Measurements from ENCODE around the gene RFPL1.
A peak's percentile ranks its signal among the peaks of the same experiment; 100 is the strongest.

RFPL1 gene

GRCh38 chr22:29442976-29443375, 4.6 kb downstream of the RFPL1 start:
- no peak for DNase-seq (ENCODE audit: low read depth in 1 of 2, low spot score in 1 of 2)

- DNase-seq (ENCODE audit: low read depth in 1 of 2, low spot score in 1 of 2) = no peak
These were observed 5.1 kb downstream of the RFPL1 start for GRCh38 chr22:29443452-29443851.

GRCh38 chr22:29443861-29444792, 5.7 kb downstream of the RFPL1 start:
- DNase-seq (ENCODE audit: low read depth in 1 of 2, low spot score in 1 of 2) = no peak

GRCh38 chr22:29445508-29445907, 7.1 kb downstream of the RFPL1 start:
- no peak for DNase-seq (ENCODE audit: low read depth in 1 of 2, low spot score in 1 of 2)

GRCh38 chr22:29447906-29448305, 9.5 kb downstream of the RFPL1 start:
- no peak for DNase-seq (ENCODE audit: low read depth in 1 of 2, low spot score in 1 of 2)

- DNase-seq (ENCODE audit: low read depth in 1 of 2, low spot score in 1 of 2) = no peak
These were observed 11.0 kb downstream of the RFPL1 start for GRCh38 chr22:29449296-29449875.

GRCh38 chr22:29450222-29450621, 11.8 kb downstream of the RFPL1 start:
- no peak for DNase-seq (ENCODE audit: low read depth in 1 of 2, low spot score in 1 of 2)

- no peak for DNase-seq (ENCODE audit: low read depth in 1 of 2, low spot score in 1 of 2)
These were observed 13.5 kb downstream of the RFPL1 start for GRCh38 chr22:29451863-29452262.

DNA sequence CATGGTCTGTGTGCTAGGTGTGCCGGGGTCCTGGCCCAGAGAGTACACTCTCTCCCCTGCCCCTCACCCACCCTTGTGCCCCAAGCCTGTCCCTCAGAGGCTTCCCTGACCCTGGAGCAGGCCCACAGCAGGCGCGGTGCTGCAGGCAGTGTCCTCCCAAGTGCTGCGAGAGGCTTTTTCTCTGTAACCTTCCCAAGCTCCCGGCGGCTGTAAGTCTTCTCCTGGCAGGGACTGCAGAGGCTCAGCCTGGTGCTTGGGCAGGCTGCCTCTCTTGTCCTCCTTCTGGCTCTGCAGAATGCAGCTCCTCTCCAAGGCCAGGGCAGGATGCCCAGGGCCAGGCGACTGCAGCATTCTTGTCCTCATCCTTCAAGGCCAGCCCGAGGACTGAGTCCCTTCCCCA, 15.9 kb downstream of the RFPL1 start:
- no peak for DNase-seq (ENCODE audit: low read depth in 1 of 2, low spot score in 1 of 2)

GRCh38 chr22:29456211-29456671, 17.9 kb downstream of the RFPL1 start:
- no peak for DNase-seq (ENCODE audit: low read depth in 1 of 2, low spot score in 1 of 2)

DNA sequence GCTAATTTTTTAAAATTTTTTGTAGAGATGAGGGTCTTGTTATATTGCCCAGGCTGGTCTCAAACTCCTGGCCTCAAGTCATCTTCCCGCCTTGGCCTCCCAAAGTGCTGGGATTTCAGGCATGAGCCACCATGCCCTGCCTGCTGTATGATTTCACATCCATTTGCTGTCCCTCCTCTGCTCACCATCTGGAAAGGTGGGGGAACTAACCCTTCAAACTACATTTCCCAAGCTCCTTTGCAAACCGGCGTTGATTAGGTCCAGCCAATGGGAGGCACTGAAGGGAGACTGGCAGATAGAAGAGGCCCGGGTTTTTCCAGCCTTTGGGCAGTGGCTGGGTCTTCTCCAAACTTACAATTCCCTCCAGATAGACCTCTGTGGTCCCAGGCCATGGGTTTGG, 19.3 kb downstream of the RFPL1 start:
- no peak for DNase-seq (ENCODE audit: low read depth in 1 of 2, low spot score in 1 of 2)

GRCh38 chr22:29458551-29458950, 20.2 kb downstream of the RFPL1 start:
- no peak for DNase-seq (ENCODE audit: low read depth in 1 of 2, low spot score in 1 of 2)

- no peak for DNase-seq (ENCODE audit: low read depth in 1 of 2, low spot score in 1 of 2)
These were observed 21.4 kb downstream of the RFPL1 start for GRCh38 chr22:29459773-29460172.

- no peak for DNase-seq (ENCODE audit: low read depth in 1 of 2, low spot score in 1 of 2)
These were observed 22.9 kb downstream of the RFPL1 start for GRCh38 chr22:29461263-29461662.

DNA sequence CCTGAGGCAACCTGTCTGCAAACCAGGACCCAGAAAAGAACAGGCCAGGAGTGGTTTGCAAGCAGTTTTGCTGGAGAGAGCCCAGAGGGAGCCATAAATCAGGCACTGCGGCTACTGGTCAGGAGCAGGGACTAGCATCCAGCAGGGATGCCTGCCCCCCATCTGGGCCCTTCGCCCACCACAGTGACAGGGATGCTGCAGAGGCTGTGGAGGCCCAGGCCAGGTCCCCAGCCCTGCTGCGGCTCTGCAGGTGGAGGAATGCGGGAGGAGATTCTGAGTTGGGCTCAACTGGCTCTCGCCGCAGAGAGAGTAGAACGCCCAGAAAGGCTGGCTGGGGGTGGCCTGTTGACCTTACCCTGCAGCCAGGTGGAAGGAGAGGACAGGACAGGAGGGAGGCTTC, 25.2 kb downstream of the RFPL1 start:
- DNase-seq (ENCODE audit: low read depth in 1 of 2, low spot score in 1 of 2) = no peak

DNA sequence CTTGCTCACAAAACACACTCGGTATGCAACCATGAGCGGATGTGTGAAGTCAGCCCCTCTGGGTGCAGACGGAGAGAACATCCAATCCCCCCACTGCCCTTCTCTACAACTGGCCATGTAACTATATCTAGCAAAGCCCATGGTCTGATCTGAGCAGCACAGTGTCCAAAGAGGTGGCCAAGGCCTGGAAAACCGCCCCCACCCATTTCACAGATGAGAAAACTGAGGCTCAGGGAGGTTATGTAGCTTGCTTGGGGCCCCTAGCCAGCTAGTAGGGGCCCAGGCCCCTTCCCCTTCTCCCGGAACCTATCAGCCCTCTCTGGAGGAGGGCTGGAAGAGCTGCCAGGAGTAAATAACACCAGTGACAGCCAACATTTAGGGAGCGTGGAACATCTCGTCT, 26.2 kb downstream of the RFPL1 start:
- DNase-seq (ENCODE audit: low read depth in 1 of 2, low spot score in 1 of 2) = no peak

- no peak for DNase-seq (ENCODE audit: low read depth in 1 of 2, low spot score in 1 of 2)
These were observed 31.4 kb downstream of the RFPL1 start for GRCh38 chr22:29469755-29470154.

DNA sequence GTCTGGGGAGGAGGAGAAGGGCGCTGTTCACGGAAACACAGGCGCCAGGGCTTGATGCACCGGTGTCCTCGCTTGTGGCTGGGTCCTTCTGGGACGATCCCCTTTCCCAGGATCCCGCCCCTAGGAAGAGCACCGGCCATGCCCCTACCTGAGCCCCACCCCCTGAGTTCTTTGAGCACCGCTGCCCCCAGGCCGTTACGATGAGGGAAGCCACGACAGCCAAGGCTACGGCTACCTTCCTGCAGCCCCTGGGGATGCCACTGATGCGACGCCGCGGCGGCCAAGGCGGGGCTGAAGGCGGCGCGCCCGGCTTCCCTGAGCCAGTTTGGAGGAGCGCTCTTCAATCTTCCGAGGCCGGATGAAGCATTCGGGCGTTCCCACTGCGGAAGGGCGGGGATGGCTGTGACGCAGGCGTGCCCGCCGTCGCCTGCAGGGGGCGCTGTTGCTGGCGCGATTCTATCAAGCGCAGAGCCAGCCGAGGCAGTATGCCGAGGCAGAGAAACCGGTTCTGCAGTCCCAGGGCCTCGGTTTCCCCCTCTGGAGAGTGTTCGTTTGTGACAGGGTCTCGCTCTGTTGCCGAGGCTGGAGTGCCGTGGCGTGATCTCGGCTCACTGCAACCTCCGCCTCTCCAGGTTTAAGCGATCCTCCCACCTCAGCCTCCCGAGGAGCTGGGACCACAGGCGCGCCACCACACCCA, 31.9 kb downstream of the RFPL1 start:
- peak; percentile 63 to 65 for DNase-seq (ENCODE audit: low read depth in 1 of 2, low spot score in 1 of 2)

GRCh38 chr22:29473001-29473400, 34.6 kb downstream of the RFPL1 start:
- no peak for DNase-seq (ENCODE audit: low read depth in 1 of 2, low spot score in 1 of 2)

DNA sequence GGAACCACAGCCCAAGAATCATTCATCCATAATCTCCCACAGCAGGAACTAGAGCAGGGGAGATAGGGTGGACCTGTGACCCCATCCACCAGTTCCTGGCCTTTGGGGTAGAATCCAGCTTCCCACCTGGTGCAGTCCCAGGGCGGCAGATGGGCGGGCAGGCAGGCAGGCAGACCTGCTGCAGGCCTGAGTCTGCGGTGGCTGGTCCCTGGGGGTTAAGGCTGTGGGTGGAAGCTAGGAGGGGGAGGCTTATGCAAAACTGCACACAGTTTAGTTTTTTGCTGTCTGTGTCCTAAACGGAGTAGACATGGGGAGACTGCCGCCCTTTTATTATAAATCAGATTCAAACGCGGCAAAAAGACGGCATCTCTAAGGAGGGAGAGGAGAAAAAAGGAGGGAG, 37.2 kb downstream of the RFPL1 start:
- DNase-seq (ENCODE audit: low read depth in 1 of 2, low spot score in 1 of 2) = no peak

DNA sequence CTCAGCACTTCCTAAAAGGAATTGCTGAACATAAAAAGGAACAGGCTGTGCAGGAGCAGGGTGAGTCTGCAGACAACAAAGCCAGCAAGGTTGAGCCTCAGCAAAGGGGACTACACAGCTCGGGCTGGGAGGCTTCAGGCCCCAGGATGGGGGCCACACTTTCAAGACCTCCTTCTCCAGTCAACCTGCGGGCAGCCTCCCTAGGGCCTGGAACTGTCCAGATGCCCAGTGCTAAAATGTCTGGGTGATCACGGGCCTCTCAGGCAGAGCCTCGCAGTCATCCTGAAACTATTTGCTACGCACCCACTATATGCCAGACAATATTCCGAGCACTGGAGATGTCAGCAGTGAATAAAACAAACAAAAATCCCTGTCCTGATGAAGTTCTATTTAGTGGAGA, 37.7 kb downstream of the RFPL1 start:
- DNase-seq (ENCODE audit: low read depth in 1 of 2, low spot score in 1 of 2) = no peak

GRCh38 chr22:29477723-29478318, 39.4 kb downstream of the RFPL1 start:
- no peak for DNase-seq (ENCODE audit: low read depth in 1 of 2, low spot score in 1 of 2)

Measured in activated T-helper 1 cell treated with anti-CD3 and anti-CD28 coated beads, Interleukin-2, amount 50 U/mL, for 16 hours (primary cell).